ENCODE results near the gene RPL36A.

The RPL36A gene

GRCh38 chrX:101407748-101408531 lies 17.1 kb downstream of the RPL36A start, which contains the start of the genes GLA and HNRNPH2:
Gene GLA, minus strand, starts transcription at chrX:101407925. Its CDS starts 22 bp downstream, at chrX:101407903.
Gene HNRNPH2, plus strand, starts transcription at chrX:101408222. Its CDS starts 3,767 bp downstream, at chrX:101411989.
- peak within 1 kb of the TSS; percentile 82 for H3K4me3 ChIP-seq (ENCODE audit: low read length)
- TF ChIP-seq CTCF (conservative IDR thresholded peaks at IDR 0.05; ENCODE audit: low read length) = no peak; the same call in 1 of the 2 replicates
- DNase-seq (ENCODE audit: low read depth) = peak; percentile 99

- no peak for DNase-seq (ENCODE audit: low read depth)
- TF ChIP-seq CTCF (conservative IDR thresholded peaks at IDR 0.05; ENCODE audit: low read length) = no peak
- peak overlapping the region; percentile 73 for H3K4me3 ChIP-seq (ENCODE audit: low read length)
Observed at GRCh38 chrX:101408532-101408841, 17.7 kb downstream of the RPL36A start.

- no peak for TF ChIP-seq CTCF (conservative IDR thresholded peaks at IDR 0.05; ENCODE audit: low read length)
Observed at GRCh38 chrX:101409043-101409442, 18.2 kb downstream of the RPL36A start.

GRCh38 chrX:101410461-101410860 lies 19.6 kb downstream of the RPL36A start:
- H3K4me3 ChIP-seq (ENCODE audit: low read length) = peak overlapping the region; percentile 73
- no peak for DNase-seq (ENCODE audit: low read depth)
- TF ChIP-seq CTCF (conservative IDR thresholded peaks at IDR 0.05; ENCODE audit: low read length) = no peak

More at GRCh38 chrX:101409043-101409442, 18.2 kb downstream of the RPL36A start:
- peak overlapping the region; percentile 73 for H3K4me3 ChIP-seq (ENCODE audit: low read length)
- DNase-seq (ENCODE audit: low read depth) = no peak

GRCh38 chrX:101411984-101412383 lies 21.2 kb downstream of the RPL36A start:
- DNase-seq (ENCODE audit: low read depth) = no peak
- H3K4me3 ChIP-seq (ENCODE audit: low read length) = no peak overlapping the region
- TF ChIP-seq CTCF (conservative IDR thresholded peaks at IDR 0.05; ENCODE audit: low read length) = no peak

GRCh38 chrX:101415180-101416145 lies 24.7 kb downstream of the RPL36A start:
- H3K4me3 ChIP-seq (ENCODE audit: low read length) = no peak overlapping the region
- peak; percentile 69 for TF ChIP-seq CTCF (conservative IDR thresholded peaks at IDR 0.05; ENCODE audit: low read length)
- peak; percentile 77 for DNase-seq (ENCODE audit: low read depth)
